Body of pancreas (tissue), 4 donors: Measurements from ENCODE around the gene GSTO2. TPM values are rescaled to one million over a fixed set of nuclear protein-coding genes. Genes with fewer than 3 reads are reported as not detected.
"Not testable (repeated sequence)": the region's sequence is repeated elsewhere in the genome, so short reads cannot be mapped to it uniquely, and the experiment has no call there.

Source experiments
- ATAC-seq: fragments of 150-250 bp; one replicate; pipeline ENCODE4 v1.9.1; 2016
- DNase-seq, 4 donors: peaks; one replicate each; pipeline ENCODE4 v3.0.0-alpha.2; 2019
- H3K27ac ChIP-seq, 4 donors: fragments of 200-600 bp; sonication (generic); 1 replicate in 3 of 4; 2 replicates in 1 of 4; pipeline versions ENCODE4 v1.5.1 to v1.6.1; 2016 to 2019; ENCODE audit warnings: mild to moderate bottlenecking in 1 of 4, mixed read lengths in 1 of 4, moderate library complexity in 1 of 4
- H3K27me3 ChIP-seq, 2 donors: fragments of 200-600 bp; sonication (generic); one replicate each; pipeline ENCODE4 v1.6.0; 2016; ENCODE audit warnings: mild to moderate bottlenecking in 1 of 2
- H3K36me3 ChIP-seq, 2 donors: fragments of 200-600 bp; sonication (generic); replicated peaks in 1 of 2; 2 replicates each; pipeline ENCODE4 v1.5.1; 2016; ENCODE audit warnings: low read depth in 2 of 2; ENCODE audit not compliant: insufficient read depth in 1 of 2
- H3K4me1 ChIP-seq: fragments of 200-600 bp; sonication (generic); one replicate; pipeline ENCODE4 v1.6.0; 2016
- H3K4me3 ChIP-seq, 2 donors: fragments of 200-600 bp; sonication (generic); 1 replicate in 1 of 2; 2 replicates in 1 of 2; pipeline ENCODE4 v1.5.1; 2016 to 2019
- H3K9me3 ChIP-seq, 3 donors: fragments of 200-600 bp; sonication (generic); 1 replicate in 2 of 3; 2 replicates in 1 of 3; pipeline ENCODE4 v1.5.1; 2016
- CTCF ChIP-seq, 7 experiments: fragments of 450-650 bp in 4 of 7; fragments of 200-600 bp in 3 of 7; sonication (generic) in 3 of 7; IDR thresholded peaks; one replicate each; pipeline ENCODE4 v1.5.1; 2016 to 2019; ENCODE audit warnings: antibody characterized with exemption in 7 of 7
- POLR2A ChIP-seq, 3 donors: fragments of 450-650 bp; IDR thresholded peaks; one replicate each; pipeline ENCODE4 v1.6.1; 2016; ENCODE audit warnings: antibody characterized with exemption in 3 of 3, mild to moderate bottlenecking in 2 of 3
- WGBS, 2 donors: methylation state at CpG; one replicate each; pipeline ENCODE4 v1.1.5; 2017; 5-methylcytosine and 5-hydroxymethylcytosine counted together
- intact Hi-C: fragments of 100-400 bp; cut with DNase I; formaldehyde crosslinking; loops from one replicate; pipeline ENCODE4 v1.15.1; 2023
- total RNA-seq, 2 donors: library from RNA; depleted of rRNA; stranded (reverse); fragments of >200 nt; gene quantifications; one replicate each; pipeline ENCODE4 v1.1.0, GENCODE V29; 2016

Gene GSTO2
- total RNA-seq, 2 donors from 2014 or later, result 9.6 to 26.5 TPM

DNA sequence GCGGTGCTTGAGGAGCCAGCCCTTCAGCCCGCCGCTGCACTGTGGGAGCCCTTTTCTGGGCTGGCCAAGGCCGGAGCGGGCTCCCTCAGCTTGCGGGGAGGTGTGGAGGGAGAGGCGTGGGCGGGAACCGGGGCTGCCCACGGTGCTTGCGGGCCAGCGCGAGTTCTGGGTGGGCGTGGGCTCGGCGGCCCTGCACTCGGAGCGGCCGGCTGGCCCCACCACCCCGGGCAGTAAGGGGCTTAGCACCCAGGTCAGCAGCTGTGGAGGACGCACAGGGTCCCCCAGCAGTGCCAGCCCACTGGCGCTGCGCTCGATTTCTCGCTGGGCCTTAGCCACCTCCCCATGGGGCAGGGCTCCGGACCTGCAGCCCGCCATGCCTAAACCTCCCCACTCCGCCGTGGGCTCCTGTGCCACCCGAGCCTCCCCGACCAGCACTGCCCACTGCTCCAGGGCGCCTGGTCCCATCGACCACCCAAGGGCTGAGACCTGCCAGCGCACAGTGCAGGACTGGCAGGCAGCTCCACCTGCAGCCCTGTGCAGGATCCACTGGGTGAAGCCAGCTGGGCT lies 23.8 kb upstream of the GSTO2 start:
- WGBS, 2 donors, result 93 to 94% methylated on average over 17 to 27 of the region's 34 CpGs
- no peaks in the 10 kb centered on the region for H3K9me3 ChIP-seq
- H3K36me3 ChIP-seq, result no peaks in the 10 kb centered on the region
- TF ChIP-seq POLR2A (IDR thresholded peaks at IDR 0.05), result no peak
- TF ChIP-seq CTCF (IDR thresholded peaks at IDR 0.05), result no peak
- no peak for ATAC-seq
- H3K27ac ChIP-seq, result no peak overlapping the region
- no peak for DNase-seq
- intact Hi-C loops, result no loop called here
- H3K4me1 ChIP-seq, result no peaks in the 10 kb centered on the region
- no peak overlapping the region for H3K4me3 ChIP-seq
- no peaks in the 10 kb centered on the region for H3K27me3 ChIP-seq

DNA sequence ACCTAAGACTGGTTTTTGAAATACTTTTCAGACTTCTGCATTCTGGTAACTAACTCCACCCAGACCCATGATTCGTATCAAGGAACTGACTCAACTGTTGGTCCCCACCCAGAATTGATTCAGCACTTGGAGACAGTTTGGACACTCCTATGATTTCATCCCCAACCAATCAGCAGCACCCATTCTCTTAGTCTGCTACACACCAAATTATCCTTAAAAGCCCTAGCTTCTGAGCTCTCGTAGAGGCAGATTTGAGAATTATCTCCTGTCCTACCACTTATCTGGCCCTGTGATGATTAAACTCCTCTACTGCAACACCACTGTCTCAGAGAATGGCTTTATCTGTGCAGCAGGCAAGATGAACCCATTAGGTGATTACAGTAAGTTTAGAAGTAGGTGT lies 22.0 kb upstream of the GSTO2 start:
- Histone ChIP-seq H3K4me1 (no peaks in the 10 kb centered on the region), H3K27ac (no peak overlapping the region), H3K36me3 (no peaks in the 10 kb centered on the region), H3K9me3 (no peaks in the 10 kb centered on the region), H3K27me3 (no peaks in the 10 kb centered on the region), H3K4me3 (no peak overlapping the region)
- intact Hi-C loops, result no loop called here
- TF ChIP-seq POLR2A (IDR thresholded peaks at IDR 0.05), result no peak
- no peak for TF ChIP-seq CTCF (IDR thresholded peaks at IDR 0.05)
- ATAC-seq (no peak), DNase-seq (peak in 1 of 4 donors; percentile 46)
- WGBS, 2 donors, result 71 to 75% methylated on average over 2 of the region's 2 CpGs

- no peak for ATAC-seq
- WGBS, 2 donors, result 65 to 79% methylated on average over 3 of the region's 3 CpGs
- DNase-seq, result no peak
- intact Hi-C loops, result no loop called here
- Histone ChIP-seq H3K27me3 (no peaks in the 10 kb centered on the region), H3K4me3 (no peak overlapping the region), H3K27ac (no peak overlapping the region), H3K36me3 (no peaks in the 10 kb centered on the region), H3K9me3 (no peaks in the 10 kb centered on the region), H3K4me1 (no peaks in the 10 kb centered on the region)
- no peak for TF ChIP-seq POLR2A (IDR thresholded peaks at IDR 0.05)
- no peak for TF ChIP-seq CTCF (IDR thresholded peaks at IDR 0.05)
Measured at GRCh38 chr10:104247513-104248146, 21.4 kb upstream of the GSTO2 start.

GRCh38 chr10:104248931-104249330 lies 20.1 kb upstream of the GSTO2 start:
- intact Hi-C loops, H3K36me3 ChIP-seq, ATAC-seq, H3K9me3 ChIP-seq, H3K4me3 ChIP-seq, H3K27ac ChIP-seq, H3K27me3 ChIP-seq, DNase-seq, H3K4me1 ChIP-seq: not testable (repeated sequence)
- 67 to 81% methylated on average over 10 to 11 of the region's 11 CpGs for WGBS, 2 donors

DNA sequence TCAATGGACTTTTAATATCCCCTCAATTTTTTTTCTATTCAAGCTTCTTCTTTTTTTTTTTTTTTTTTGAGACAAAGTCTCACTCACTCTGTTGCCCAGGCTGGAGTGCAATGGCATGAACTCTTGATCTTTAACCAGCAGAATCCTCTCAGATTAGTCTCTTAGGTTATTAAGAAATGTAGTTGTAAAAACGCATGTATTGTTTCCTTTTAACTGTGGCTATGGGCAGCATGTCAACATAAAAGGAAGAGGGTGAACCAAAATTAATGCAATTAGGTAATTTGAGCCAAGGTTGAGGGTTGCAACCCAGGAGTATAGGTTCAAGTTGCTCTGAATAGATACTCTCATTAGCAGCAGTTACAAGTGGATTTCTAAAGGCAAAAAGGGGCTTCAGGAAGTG lies 18.6 kb upstream of the GSTO2 start:
- ATAC-seq (no peak), DNase-seq (no peak)
- WGBS, 2 donors, result 19 to 26% methylated on average over 1 of the region's 1 CpG
- TF ChIP-seq POLR2A (IDR thresholded peaks at IDR 0.05) (no peak), CTCF (IDR thresholded peaks at IDR 0.05) (no peak)
- Histone ChIP-seq H3K27ac (no peak overlapping the region), H3K9me3 (no peaks in the 10 kb centered on the region), H3K4me3 (no peak overlapping the region), H3K4me1 (peaks cover 5% of the 10 kb centered on the region), H3K36me3 (no peaks in the 10 kb centered on the region), H3K27me3 (no peaks in the 10 kb centered on the region)
- intact Hi-C loops, result no loop called here
